HCT116 (cell line): ENCODE results near the gene NACC1.

ENCODE experiments used
- EZH2 ChIP-seq: fragments of 200-600 bp; sonication (generic); IDR thresholded peaks from 2 replicates; pipeline ENCODE4 v1.6.1; 2017; ENCODE audit warnings: antibody characterized with exemption, mixed run types
- EZH2phosphoT487 ChIP-seq: fragments of 200-600 bp; IDR thresholded peaks from 2 replicates; pipeline ENCODE4 v1.6.1; 2018; ENCODE audit warnings: antibody characterized with exemption, borderline replicate concordance
- JUND ChIP-seq: IDR thresholded peaks from 2 replicates; pipeline ENCODE4 v1.6.1; 2012
- POLR2A ChIP-seq: IDR thresholded peaks from 2 replicates; pipeline ENCODE4 v1.7.0; 2011; ENCODE audit warnings: borderline replicate concordance; ENCODE audit not compliant: insufficient read depth, insufficient read length; ENCODE audit errors: extremely low read depth
- POLR2AphosphoS5 ChIP-seq: IDR thresholded peaks from 2 replicates; pipeline ENCODE4 v1.6.1; 2011; ENCODE audit warnings: mild to moderate bottlenecking, low read depth, low read length, moderate library complexity
- RAD21 ChIP-seq: IDR thresholded peaks from 2 replicates; pipeline ENCODE4 v1.6.1; 2012; ENCODE audit warnings: low read depth, mild to moderate bottlenecking
- SIN3A ChIP-seq: IDR thresholded peaks from 2 replicates; pipeline ENCODE4 v1.6.1; 2012; ENCODE audit warnings: low read depth
- SRF ChIP-seq: IDR thresholded peaks from 2 replicates; pipeline ENCODE4 v1.6.1; 2012; ENCODE audit warnings: low read depth
- YY1 ChIP-seq: IDR thresholded peaks from 2 replicates; pipeline ENCODE4 v1.6.1; 2011; ENCODE audit warnings: low read length, low read depth, moderate library complexity, mild to moderate bottlenecking; ENCODE audit not compliant: insufficient replicate concordance; ENCODE audit errors: extremely low read depth
- TF ChIP-seq, protein P1 (sequence below), 3 experiments: fragments of 200-600 bp in 1 of 3; sonication (generic) in 1 of 3; IDR thresholded peaks in 2 of 3; conservative IDR thresholded peaks in 1 of 3; 2 replicates each; pipeline ENCODE4 v1.5.1; 2012 to 2017; ENCODE audit warnings: low read depth in 2 of 3, low read length in 2 of 3, antibody characterized with exemption in 1 of 3, borderline replicate concordance in 1 of 3, control low read depth in 1 of 3, mild to moderate bottlenecking in 1 of 3, mixed read lengths in 1 of 3, mixed run types in 1 of 3, moderate library complexity in 1 of 3; ENCODE audit not compliant: insufficient read depth in 1 of 3
- TF ChIP-seq, protein P2 (sequence below): IDR thresholded peaks from 2 replicates; pipeline ENCODE4 v1.6.1; 2012

DNA sequence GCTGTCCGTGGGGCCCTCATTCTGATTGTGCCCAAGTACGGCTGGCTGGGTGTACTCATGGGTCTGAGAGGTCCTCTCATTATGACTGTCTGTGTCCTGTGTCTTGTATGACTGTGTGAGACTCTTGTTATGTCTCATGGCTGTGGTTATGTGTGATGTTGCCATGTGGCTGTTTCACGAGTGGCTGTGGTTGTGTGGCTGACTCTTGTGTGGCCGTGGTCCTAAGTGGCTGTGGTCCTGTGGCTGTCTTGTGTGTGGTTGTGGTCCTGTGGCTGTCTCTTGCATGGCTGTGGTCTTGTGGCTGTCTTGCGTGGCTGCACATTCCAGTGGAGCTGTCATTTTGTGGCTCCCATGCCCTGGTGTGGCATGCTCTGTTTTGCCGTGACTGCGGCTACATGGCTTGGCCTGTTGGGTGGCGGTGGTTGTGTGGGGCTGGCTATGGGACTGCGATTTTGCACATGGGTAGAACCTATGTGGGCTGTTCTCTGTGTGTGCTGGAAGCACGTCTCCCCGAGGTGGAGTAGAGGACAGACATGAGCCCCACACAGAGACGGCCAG, 18.0 kb upstream of the NACC1 start:
- TF ChIP-seq RAD21: no peak
- TF ChIP-seq EZH2: no peak
- TF ChIP-seq YY1: no peak
- no peak for TF ChIP-seq POLR2A
- no peak for TF ChIP-seq JUND
- TF ChIP-seq, protein P1, sequence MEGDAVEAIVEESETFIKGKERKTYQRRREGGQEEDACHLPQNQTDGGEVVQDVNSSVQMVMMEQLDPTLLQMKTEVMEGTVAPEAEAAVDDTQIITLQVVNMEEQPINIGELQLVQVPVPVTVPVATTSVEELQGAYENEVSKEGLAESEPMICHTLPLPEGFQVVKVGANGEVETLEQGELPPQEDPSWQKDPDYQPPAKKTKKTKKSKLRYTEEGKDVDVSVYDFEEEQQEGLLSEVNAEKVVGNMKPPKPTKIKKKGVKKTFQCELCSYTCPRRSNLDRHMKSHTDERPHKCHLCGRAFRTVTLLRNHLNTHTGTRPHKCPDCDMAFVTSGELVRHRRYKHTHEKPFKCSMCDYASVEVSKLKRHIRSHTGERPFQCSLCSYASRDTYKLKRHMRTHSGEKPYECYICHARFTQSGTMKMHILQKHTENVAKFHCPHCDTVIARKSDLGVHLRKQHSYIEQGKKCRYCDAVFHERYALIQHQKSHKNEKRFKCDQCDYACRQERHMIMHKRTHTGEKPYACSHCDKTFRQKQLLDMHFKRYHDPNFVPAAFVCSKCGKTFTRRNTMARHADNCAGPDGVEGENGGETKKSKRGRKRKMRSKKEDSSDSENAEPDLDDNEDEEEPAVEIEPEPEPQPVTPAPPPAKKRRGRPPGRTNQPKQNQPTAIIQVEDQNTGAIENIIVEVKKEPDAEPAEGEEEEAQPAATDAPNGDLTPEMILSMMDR (IDR thresholded peaks at IDR 0.05 in 2 of 3, conservative IDR thresholded peaks at IDR 0.05 in 1 of 3; ENCODE audit: borderline replicate concordance in 1 of 3, insufficient read depth in 1 of 3, low read depth in 2 of 3, low read length in 2 of 3): no peak
- TF ChIP-seq SRF: no peak
- TF ChIP-seq SIN3A: no peak
- no peak for TF ChIP-seq EZH2phosphoT487
- TF ChIP-seq, protein P2, sequence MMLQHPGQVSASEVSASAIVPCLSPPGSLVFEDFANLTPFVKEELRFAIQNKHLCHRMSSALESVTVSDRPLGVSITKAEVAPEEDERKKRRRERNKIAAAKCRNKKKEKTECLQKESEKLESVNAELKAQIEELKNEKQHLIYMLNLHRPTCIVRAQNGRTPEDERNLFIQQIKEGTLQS: no peak
- no peak for TF ChIP-seq POLR2AphosphoS5
